ENCODE measurements around the gene PPP4R4.

DNA sequence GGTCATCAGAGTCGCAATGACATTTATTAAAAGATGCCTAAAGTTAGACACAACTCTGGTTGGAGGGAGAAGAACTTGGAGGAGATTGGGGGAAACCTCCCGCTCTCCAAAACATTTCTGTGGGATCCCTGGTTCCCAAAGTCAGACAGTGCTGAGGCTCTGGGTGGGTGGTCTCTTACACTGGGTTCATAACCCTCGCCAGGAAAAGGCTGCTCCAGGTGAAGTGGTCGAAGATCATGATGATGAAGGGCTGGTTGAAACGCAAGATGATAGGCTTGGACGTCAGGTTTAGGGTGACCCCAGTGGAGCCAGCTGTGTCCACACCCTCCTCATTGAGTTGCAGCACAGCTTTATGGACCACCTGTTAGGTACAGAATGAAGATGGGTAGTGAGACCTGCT, 130.1 kb downstream of the PPP4R4 start:
- TF ChIP-seq, protein P1, sequence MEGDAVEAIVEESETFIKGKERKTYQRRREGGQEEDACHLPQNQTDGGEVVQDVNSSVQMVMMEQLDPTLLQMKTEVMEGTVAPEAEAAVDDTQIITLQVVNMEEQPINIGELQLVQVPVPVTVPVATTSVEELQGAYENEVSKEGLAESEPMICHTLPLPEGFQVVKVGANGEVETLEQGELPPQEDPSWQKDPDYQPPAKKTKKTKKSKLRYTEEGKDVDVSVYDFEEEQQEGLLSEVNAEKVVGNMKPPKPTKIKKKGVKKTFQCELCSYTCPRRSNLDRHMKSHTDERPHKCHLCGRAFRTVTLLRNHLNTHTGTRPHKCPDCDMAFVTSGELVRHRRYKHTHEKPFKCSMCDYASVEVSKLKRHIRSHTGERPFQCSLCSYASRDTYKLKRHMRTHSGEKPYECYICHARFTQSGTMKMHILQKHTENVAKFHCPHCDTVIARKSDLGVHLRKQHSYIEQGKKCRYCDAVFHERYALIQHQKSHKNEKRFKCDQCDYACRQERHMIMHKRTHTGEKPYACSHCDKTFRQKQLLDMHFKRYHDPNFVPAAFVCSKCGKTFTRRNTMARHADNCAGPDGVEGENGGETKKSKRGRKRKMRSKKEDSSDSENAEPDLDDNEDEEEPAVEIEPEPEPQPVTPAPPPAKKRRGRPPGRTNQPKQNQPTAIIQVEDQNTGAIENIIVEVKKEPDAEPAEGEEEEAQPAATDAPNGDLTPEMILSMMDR (IDR thresholded peaks at IDR 0.05 in 4 of 5, conservative IDR thresholded peaks at IDR 0.05 in 1 of 5) = no peak
- TF ChIP-seq POLR2A (IDR thresholded peaks at IDR 0.05) = no peak
